H1 (cell line): ENCODE data around the gene ZFAND6. TPM values are rescaled to one million over a fixed set of nuclear protein-coding genes. Genes with fewer than 3 reads are reported as not detected.

Source experiments
- CTCF ChIA-PET: fragments of 300-600 bp; sonication (Branson Sonifier 250); formaldehyde crosslinking; loops from one replicate; lab custom pipeline; 2021; ENCODE audit not compliant: partially characterized antibody; lab: Charles Lee
- POLR2A ChIA-PET: fragments of 300-600 bp; sonication (Branson Sonifier 250); formaldehyde crosslinking; loops from one replicate; lab custom pipeline; 2021; ENCODE audit warnings: inconsistent platforms; ENCODE audit not compliant: partially characterized antibody; lab: Charles Lee
- DNase-seq, 2 experiments: peaks; one replicate each; pipeline versions ENCODE4 v3.0.0 to v3.0.0-alpha.2; 2010 to 2022; ENCODE audit warnings: low spot score in 2 of 2, low read depth in 1 of 2, mixed read lengths in 1 of 2
- FAIRE-seq: peaks from 2 replicates; lab custom pipeline; 2011; peaks lifted over from hg19 to GRCh38; lab: Jason Lieb, UNC
- H2AFZ ChIP-seq: 2 replicates; pipeline ENCODE4 v1.8.1; 2012; ENCODE audit warnings: low read length, inconsistent platforms
- H2AK5ac ChIP-seq: 2 replicates; pipeline ENCODE4 v1.6.1; 2013; ENCODE audit warnings: low read depth, low read length
- H2BK120ac ChIP-seq: replicated peaks from 2 replicates; pipeline ENCODE3; 2013; ENCODE audit warnings: low read depth, low read length, inconsistent platforms
- H2BK12ac ChIP-seq: 2 replicates; pipeline ENCODE4 v1.6.1; 2013; ENCODE audit warnings: low read depth, low read length
- H2BK15ac ChIP-seq: 2 replicates; pipeline ENCODE4 v1.6.1; 2013; ENCODE audit warnings: low read length
- H2BK20ac ChIP-seq: 2 replicates; pipeline ENCODE4 v1.6.1; 2013; ENCODE audit warnings: low read length
- H2BK5ac ChIP-seq: 2 replicates; pipeline ENCODE4 v1.6.1; 2013; ENCODE audit warnings: low read depth, low read length
- H3K14ac ChIP-seq: 2 replicates; pipeline ENCODE4 v1.6.1; 2013; ENCODE audit warnings: inconsistent platforms; ENCODE audit not compliant: insufficient read length
- H3K18ac ChIP-seq: 2 replicates; pipeline ENCODE4 v1.6.1; 2013; ENCODE audit warnings: low read length; ENCODE audit errors: extremely low read depth
- H3K23ac ChIP-seq: 2 replicates; pipeline ENCODE4 v1.6.1; 2013; ENCODE audit warnings: inconsistent platforms; ENCODE audit not compliant: insufficient read length
- H3K23me2 ChIP-seq: 2 replicates; pipeline ENCODE4 v1.6.1; 2013; ENCODE audit warnings: low read depth, low read length
- H3K27ac ChIP-seq: 2 replicates; pipeline ENCODE4 v1.6.1; 2011; ENCODE audit warnings: low read depth, low read length, inconsistent platforms
- H3K27me3 ChIP-seq, 4 experiments: replicated peaks in 1 of 4; 1 replicate in 1 of 4; 2 replicates in 3 of 4; pipeline versions ENCODE4 v1.6.1 to v1.8.1; 2011 to 2013; ENCODE audit warnings: low read length in 3 of 4, mild to moderate bottlenecking in 3 of 4, inconsistent platforms in 2 of 4, mixed read lengths in 2 of 4, moderate library complexity in 1 of 4; ENCODE audit not compliant: control insufficient read depth in 3 of 4, insufficient read depth in 3 of 4; ENCODE audit errors: extremely low read depth in 1 of 4
- H3K36me3 ChIP-seq, 4 experiments: 2 replicates each; pipeline versions ENCODE4 v1.6.1 to v1.8.1; 2011 to 2013; ENCODE audit warnings: mild to moderate bottlenecking in 4 of 4, low read length in 3 of 4, moderate library complexity in 2 of 4, control low read depth in 1 of 4, inconsistent platforms in 1 of 4; ENCODE audit not compliant: insufficient read depth in 4 of 4, control insufficient read depth in 2 of 4
- H3K4ac ChIP-seq: replicated peaks from 2 replicates; pipeline ENCODE3; 2013; ENCODE audit warnings: low read length, low read depth, mixed read lengths, inconsistent platforms; ENCODE audit not compliant: insufficient read length
- H3K4me1 ChIP-seq, 4 experiments: replicated peaks in 1 of 4; 1 replicate in 1 of 4; 2 replicates in 3 of 4; pipeline versions ENCODE4 v1.6.1 to v1.8.1; 2011 to 2013; ENCODE audit warnings: low read length in 3 of 4, inconsistent platforms in 2 of 4, mixed read lengths in 1 of 4; ENCODE audit not compliant: insufficient read depth in 4 of 4, control insufficient read depth in 3 of 4
- H3K4me2 ChIP-seq, 2 experiments: 2 replicates each; pipeline versions ENCODE4 v1.6.1 to v1.8.1; 2011 to 2013; ENCODE audit warnings: low read depth in 2 of 2, low read length in 2 of 2, control low read depth in 1 of 2, inconsistent platforms in 1 of 2, mild to moderate bottlenecking in 1 of 2; ENCODE audit not compliant: insufficient read depth in 1 of 2
- H3K4me3 ChIP-seq, 4 experiments: fragments of 200-600, 300-600 bp in 1 of 4; sonication (generic), shearing (Covaris generic), sonication (Bioruptor Twin) in 1 of 4; 2 replicates each; pipeline versions ENCODE4 v1.5.1 to v1.8.1; 2011 to 2016; ENCODE audit warnings: low read length in 4 of 4, low read depth in 3 of 4, control low read depth in 2 of 4, inconsistent platforms in 2 of 4, mild to moderate bottlenecking in 2 of 4, mixed read lengths in 1 of 4, moderate library complexity in 1 of 4; ENCODE audit not compliant: insufficient read depth in 2 of 4; ENCODE audit errors: extremely low read depth in 1 of 4
- H3K56ac ChIP-seq: replicated peaks from 2 replicates; pipeline ENCODE3; 2013; ENCODE audit warnings: low read depth, mild to moderate bottlenecking, mixed read lengths, low read length, inconsistent platforms; ENCODE audit not compliant: insufficient read length
- H3K79me1 ChIP-seq: 2 replicates; pipeline ENCODE4 v1.6.1; 2013; ENCODE audit warnings: low read depth, low read length, control low read depth
- H3K79me2 ChIP-seq, 2 experiments: 2 replicates each; pipeline versions ENCODE4 v1.6.1 to v1.8.1; 2012 to 2013; ENCODE audit warnings: low read length in 2 of 2, mild to moderate bottlenecking in 2 of 2, inconsistent platforms in 1 of 2; ENCODE audit not compliant: insufficient read depth in 2 of 2, control insufficient read depth in 1 of 2
- H3K9ac ChIP-seq, 4 experiments: replicated peaks in 1 of 4; 1 replicate in 1 of 4; 2 replicates in 3 of 4; pipeline versions ENCODE4 v1.6.1 to v1.8.1; 2011 to 2013; ENCODE audit warnings: low read depth in 3 of 4, low read length in 3 of 4, control low read depth in 2 of 4, mild to moderate bottlenecking in 2 of 4, moderate library complexity in 2 of 4, inconsistent platforms in 1 of 4; ENCODE audit errors: extremely low read depth in 1 of 4
- H3K9me3 ChIP-seq, 2 experiments: 2 replicates each; pipeline versions ENCODE4 v1.6.1 to v1.8.1; 2012 to 2013; ENCODE audit warnings: mild to moderate bottlenecking in 2 of 2, moderate library complexity in 2 of 2, control low read depth in 1 of 2, inconsistent platforms in 1 of 2, low read depth in 1 of 2, low read length in 1 of 2, mixed read lengths in 1 of 2; ENCODE audit not compliant: insufficient read depth in 2 of 2
- H4K20me1 ChIP-seq, 2 experiments: replicated peaks in 1 of 2; 2 replicates each; pipeline versions ENCODE3 to v1.8.1; 2011 to 2013; ENCODE audit warnings: inconsistent platforms in 2 of 2, low read length in 2 of 2, mild to moderate bottlenecking in 1 of 2; ENCODE audit not compliant: insufficient read depth in 2 of 2, control insufficient read depth in 1 of 2
- H4K5ac ChIP-seq: 2 replicates; pipeline ENCODE4 v1.6.1; 2013; ENCODE audit warnings: low read length, low read depth, mixed read lengths, inconsistent platforms; ENCODE audit not compliant: insufficient read length
- H4K8ac ChIP-seq: 2 replicates; pipeline ENCODE4 v1.8.0; 2013; ENCODE audit warnings: mild to moderate bottlenecking, moderate library complexity, low read length, inconsistent platforms; ENCODE audit not compliant: insufficient read depth; ENCODE audit errors: extremely low read depth
- H4K91ac ChIP-seq: replicated peaks from 2 replicates; pipeline ENCODE3; 2013; ENCODE audit warnings: low read length, mixed read lengths, inconsistent platforms; ENCODE audit not compliant: insufficient read length
- CEBPB ChIP-seq: IDR thresholded peaks from 2 replicates; pipeline ENCODE4 v1.6.1; 2012; ENCODE audit warnings: low read depth, low read length
- CTCF ChIP-seq, 3 experiments: IDR thresholded peaks; 1 replicate in 2 of 3; 2 replicates in 1 of 3; pipeline versions ENCODE4 v1.5.1 to v1.6.1; 2011; ENCODE audit warnings: low read length in 3 of 3, mild to moderate bottlenecking in 3 of 3, inconsistent platforms in 2 of 3, low read depth in 1 of 3, moderate library complexity in 1 of 3; ENCODE audit not compliant: insufficient read depth in 1 of 3; ENCODE audit errors: control extremely low read depth in 1 of 3
- GABPA ChIP-seq: IDR thresholded peaks from 2 replicates; pipeline ENCODE4 v1.6.1; 2011; ENCODE audit warnings: mild to moderate bottlenecking, low read length, moderate library complexity, borderline replicate concordance; ENCODE audit not compliant: insufficient read depth
- NANOG ChIP-seq: IDR thresholded peaks from 2 replicates; pipeline ENCODE4 v1.6.1; 2011; ENCODE audit warnings: low read length, low read depth, mild to moderate bottlenecking, inconsistent platforms; ENCODE audit not compliant: insufficient read depth, poor library complexity, severe bottlenecking
- POLR2A ChIP-seq, 2 experiments: IDR thresholded peaks; 1 replicate in 1 of 2; 2 replicates in 1 of 2; pipeline ENCODE4 v1.6.1; 2011; ENCODE audit warnings: low read depth in 2 of 2, low read length in 2 of 2, mild to moderate bottlenecking in 2 of 2; ENCODE audit errors: control extremely low read depth in 1 of 2
- RAD21 ChIP-seq, 2 experiments: IDR thresholded peaks in 1 of 2; conservative IDR thresholded peaks in 1 of 2; 2 replicates each; pipeline ENCODE4 v1.6.1; 2011; ENCODE audit warnings: low read depth in 2 of 2, low read length in 2 of 2, improper control_type of control experiment in 1 of 2, inconsistent platforms in 1 of 2, mild to moderate bottlenecking in 1 of 2, moderate library complexity in 1 of 2
- TCF12 ChIP-seq: IDR thresholded peaks from 2 replicates; pipeline ENCODE4 v1.6.1; 2011; ENCODE audit warnings: low read depth, mild to moderate bottlenecking, low read length
- TEAD4 ChIP-seq: IDR thresholded peaks from 2 replicates; pipeline ENCODE4 v1.6.1; 2012; ENCODE audit warnings: low read depth, low read length, inconsistent platforms, mixed read lengths
- YY1 ChIP-seq: IDR thresholded peaks from 2 replicates; pipeline ENCODE4 v1.6.1; 2011; ENCODE audit warnings: low read depth, mild to moderate bottlenecking, low read length
- WGBS, 2 experiments: shearing (Covaris generic) in 1 of 2; methylation state at CpG; one replicate each; pipeline versions ENCODE4 v1.1.6 to v1.1.7; 2013 to 2015; ENCODE audit warnings: low lambda C conversion rate in 2 of 2, mixed read lengths in 2 of 2, inconsistent platforms in 1 of 2, low coverage in 1 of 2, missing lambda C conversion rate in 1 of 2; ENCODE audit not compliant: insufficient replicate concordance in 2 of 2, insufficient coverage in 1 of 2, insufficient read length in 1 of 2; ENCODE audit errors: extremely low coverage in 1 of 2, missing lambda C conversion rate in 1 of 2; 5-methylcytosine and 5-hydroxymethylcytosine counted together
- polyA plus RNA-seq, 7 experiments: library from polyadenylated mRNA; depleted of rRNA in 3 of 7; stranded (reverse) in 5 of 7; unstranded in 2 of 7; fragments of >200 nt in 5 of 7; fragments of 200-250 nt in 2 of 7; gene quantifications; 1 replicate in 5 of 7; 2 replicates in 1 of 7; 4 replicates in 1 of 7; pipeline versions ENCODE4 v1.2.1 to v1.2.3, GENCODE V29; 2011 to 2013; ENCODE audit warnings: missing spikeins in 2 of 7, mixed read lengths in 2 of 7
- total RNA-seq: library from RNA; stranded (reverse); fragmentation: NEBNext Ultra II Directional; extraction: Animal tissue kit (Norgen Biotek cat#: 25700); gene quantifications from 2 replicates; pipeline ENCODE4 v1.2.1, GENCODE V29; 2021

The ZFAND6 gene
- total and polyA plus RNA-seq, 2 of the 8 experiments (the other 6 are each of a cell fraction or from before 2014, with no cell fraction given), result 136 to 237 TPM

GRCh38 chr15:80173022-80173759 is 113.7 kb downstream of the ZFAND6 start:
- no peak overlapping the region for H2BK5ac ChIP-seq
- no peak overlapping the region for H3K14ac ChIP-seq
- ChIA-PET CTCF (interaction anchor here (0.6 to 3.6 kb wide), 24 partner anchors 8 to 399 kb away, joined by 3 to 17 read pairs (median 4); partner anchors contain the start of genes FAH and ZFAND6), POLR2A (interaction anchor here (2.1 kb wide), 1 partner anchor 114 kb away, joined by 6 read pairs; the partner anchor contains the start of gene ZFAND6)
- no peak overlapping the region for H2AFZ ChIP-seq
- H3K4ac ChIP-seq, result no peak overlapping the region
- DNase-seq (peak; percentile 47 to 91), FAIRE-seq (peak; percentile 88)
- no peaks in the 10 kb centered on the region for H4K20me1 ChIP-seq
- no peak overlapping the region for H4K91ac ChIP-seq
- H3K27me3 ChIP-seq, result no peaks in the 10 kb centered on the region
- H3K18ac ChIP-seq, result no peak overlapping the region
- H3K23ac ChIP-seq, result no peak overlapping the region
- no peaks in the 10 kb centered on the region for H3K79me2 ChIP-seq
- H3K23me2 ChIP-seq, result no peaks in the 10 kb centered on the region
- H3K56ac ChIP-seq, result no peak overlapping the region
- 75% methylated on average over 10 of the region's 10 CpGs; no CpG with 5 or more reads in 1 of the 2 experiments for WGBS, 2 experiments
- H3K4me1 ChIP-seq, result no peaks in the 10 kb centered on the region
- H3K36me3 ChIP-seq, result 0 out of 8 replicates have a peak, but pooled peaks cover 0 to 5% (median 0%) of the 10 kb centered on the region in 4 experiments
- TF ChIP-seq TCF12 (0 out of 2 replicates have a peak, but pooled peaks have one; percentile 44), TEAD4 (peak; percentile 57; the same call in 1 of the 2 replicates), CTCF (IDR thresholded peaks at IDR 0.05; ENCODE audit: control extremely low read depth in 1 of 3, insufficient read depth in 1 of 3, low read depth in 1 of 3, low read length in 3 of 3) (peak; percentile 86 to 93 (median 86)), CEBPB (peak; percentile 100), GABPA (no peak), NANOG (peak; percentile 6), POLR2A (IDR thresholded peaks at IDR 0.05; ENCODE audit: control extremely low read depth in 1 of 2, low read depth in 2 of 2, low read length in 2 of 2) (no peak), YY1 (peak; percentile 47; the same call in 1 of the 2 replicates), RAD21 (IDR thresholded peaks at IDR 0.05 in 1 of 2, conservative IDR thresholded peaks at IDR 0.05 in 1 of 2; ENCODE audit: low read depth in 2 of 2, low read length in 2 of 2) (peak; percentile 94 to 96)
- no peak overlapping the region for H2BK120ac ChIP-seq
- no peak overlapping the region for H3K27ac ChIP-seq
- H2BK12ac ChIP-seq, result peak overlapping the region; percentile 85
- no peak overlapping the region for H3K4me3 ChIP-seq
- H2BK15ac ChIP-seq, result no peak overlapping the region
- H3K79me1 ChIP-seq, result no peaks in the 10 kb centered on the region
- H3K4me2 ChIP-seq, result no peak overlapping the region
- no peaks in the 10 kb centered on the region for H3K9me3 ChIP-seq
- peak overlapping the region; percentile 87; the same call in 1 of the 2 replicates for H4K8ac ChIP-seq
- H2AK5ac ChIP-seq, result no peak overlapping the region
- H4K5ac ChIP-seq, result no peak overlapping the region
- no peak overlapping the region for H3K9ac ChIP-seq
- 0 out of 2 replicates have a peak overlapping the region, but pooled peaks have one; percentile 90 for H2BK20ac ChIP-seq
